Uterus (tissue), 4 donors: Measurements from ENCODE around the gene ACY1. TPM values are rescaled to one million over a fixed set of nuclear protein-coding genes. Genes with fewer than 3 reads are reported as not detected.

Source experiments
- DNase-seq, 2 donors: peaks; one replicate each; pipeline ENCODE4 v3.0.0-alpha.2; 2019 to 2020
- H3K27ac ChIP-seq, 2 donors: fragments of 200-600 bp; sonication (generic); 1 replicate in 1 of 2; 2 replicates in 1 of 2; pipeline ENCODE4 v1.5.1; 2016 to 2018
- H3K27me3 ChIP-seq, 2 donors: fragments of 200-600 bp; sonication (generic); one replicate each; pipeline ENCODE4 v1.5.1; 2018 to 2019; ENCODE audit warnings: control low read depth in 1 of 2
- H3K36me3 ChIP-seq, 2 donors: fragments of 200-600 bp; sonication (generic); one replicate each; pipeline ENCODE4 v1.5.1; 2019; ENCODE audit warnings: control low read depth in 1 of 2
- H3K4me1 ChIP-seq, 2 donors: fragments of 200-600 bp; sonication (generic); one replicate each; pipeline ENCODE4 v1.5.1; 2018 to 2019; ENCODE audit warnings: control low read depth in 1 of 2
- H3K4me3 ChIP-seq, 2 donors: fragments of 200-600 bp; sonication (generic); 1 replicate in 1 of 2; 2 replicates in 1 of 2; pipeline ENCODE4 v1.5.1; 2018 to 2019; ENCODE audit warnings: mild to moderate bottlenecking in 1 of 2
- H3K9me3 ChIP-seq, 2 donors: fragments of 200-600 bp; sonication (generic); one replicate each; pipeline ENCODE4 v1.5.1; 2019; ENCODE audit warnings: control low read depth in 1 of 2
- CTCF ChIP-seq, 4 experiments: fragments of 200-600 bp in 2 of 4; fragments of 450-650 bp in 2 of 4; sonication (generic) in 2 of 4; IDR thresholded peaks; one replicate each; pipeline ENCODE4 v1.5.1; 2016 to 2019; ENCODE audit warnings: antibody characterized with exemption in 4 of 4, mild to moderate bottlenecking in 2 of 4, moderate library complexity in 1 of 4
- POLR2A ChIP-seq, 2 donors: fragments of 450-650 bp; IDR thresholded peaks; one replicate each; pipeline ENCODE4 v1.6.1; 2016; ENCODE audit warnings: antibody characterized with exemption in 2 of 2, mild to moderate bottlenecking in 1 of 2, moderate library complexity in 1 of 2
- intact Hi-C: fragments of 100-400 bp; cut with DNase I; formaldehyde crosslinking; loops from one replicate; pipeline ENCODE4 v1.15.1; 2023; ENCODE audit warnings: low total_unique reads
- total RNA-seq, 4 donors: library from RNA; depleted of rRNA in 3 of 4; stranded (reverse); fragments of >200 nt in 3 of 4; gene quantifications; one replicate each; pipeline versions ENCODE4 v1.1.0 to v1.2.4, GENCODE V29; 2014 to 2023
- donor health status: DM: yes; HTN: yes; CAD: no.

Gene ACY1
- 10 to 100 TPM in 2 of 4 donors, 1 to 10 TPM in 1, not detected in 1; 1.3 to 19.0 (median 12.4) TPM for total RNA-seq

- Histone ChIP-seq H3K4me1 (peaks cover 0 to 8% of the 10 kb centered on the region in 2 donors), H3K36me3 (no peaks in the 10 kb centered on the region), H3K4me3 (peak within 1 kb of the TSS; percentile 45 to 53), H3K27me3 (no peaks in the 10 kb centered on the region), H3K27ac (peak within 1 kb of the TSS; percentile 90 to 94), H3K9me3 (no peaks in the 10 kb centered on the region)
- intact Hi-C loops, result no loop called here
- TF ChIP-seq CTCF (IDR thresholded peaks at IDR 0.05), result peak in 1 of 4 experiments; percentile 31
- TF ChIP-seq POLR2A (IDR thresholded peaks at IDR 0.05), result peak; percentile 49 to 74
- peak; percentile 80 to 88 for DNase-seq
Observed at GRCh38 chr3:51982838-51983577, at the start of gene ACY1. ACY1 (plus strand) TSS chr3:51983535; CDS start chr3:51984065, 530 bp downstream.

- H3K27me3 ChIP-seq, result no peaks in the 10 kb centered on the region
- H3K4me3 ChIP-seq, result no peak overlapping the region
- H3K36me3 ChIP-seq, result no peaks in the 10 kb centered on the region
- H3K4me1 ChIP-seq, result no peaks in the 10 kb centered on the region
- no peak overlapping the region for H3K27ac ChIP-seq
- TF ChIP-seq POLR2A (IDR thresholded peaks at IDR 0.05) (no peak), CTCF (IDR thresholded peaks at IDR 0.05) (no peak)
- no peaks in the 10 kb centered on the region for H3K9me3 ChIP-seq
- no peak for DNase-seq
- intact Hi-C loops, result no loop called here
Observed at GRCh38 chr3:51934139-51934850, 49.0 kb upstream of the ACY1 start.

GRCh38 chr3:51934991-51935885 is 48.1 kb upstream of the ACY1 start:
- Histone ChIP-seq H3K36me3 (no peaks in the 10 kb centered on the region), H3K27ac (no peak overlapping the region), H3K27me3 (no peaks in the 10 kb centered on the region), H3K4me3 (no peak overlapping the region), H3K4me1 (no peaks in the 10 kb centered on the region), H3K9me3 (no peaks in the 10 kb centered on the region)
- intact Hi-C loops, result no loop called here
- TF ChIP-seq POLR2A (IDR thresholded peaks at IDR 0.05), result no peak
- no peak for TF ChIP-seq CTCF (IDR thresholded peaks at IDR 0.05)
- DNase-seq, result no peak

- TF ChIP-seq CTCF (IDR thresholded peaks at IDR 0.05) (no peak), POLR2A (IDR thresholded peaks at IDR 0.05) (no peak)
- no peaks in the 10 kb centered on the region for H3K27me3 ChIP-seq
- peaks cover 0 to 4% of the 10 kb centered on the region in 2 donors for H3K4me1 ChIP-seq
- no peak overlapping the region for H3K4me3 ChIP-seq
- H3K27ac ChIP-seq, result no peak overlapping the region
- DNase-seq, result no peak
- no peaks in the 10 kb centered on the region for H3K36me3 ChIP-seq
- intact Hi-C loops, result no loop called here
- H3K9me3 ChIP-seq, result no peaks in the 10 kb centered on the region
Observed at GRCh38 chr3:51935886-51936755, 47.2 kb upstream of the ACY1 start.
